Activated CD8-positive, alpha-beta memory T cell treated with anti-CD3 and anti-CD28 coated beads for 48 hours (primary cell): Measurements from ENCODE around the gene POU4F2.

ENCODE experiments used
- DNase-seq, 3 experiments: peaks; one replicate each; pipeline ENCODE4 v3.0.0-alpha.2; 2020; ENCODE audit warnings: low read depth in 2 of 3, low spot score in 2 of 3

The POU4F2 gene

DNA sequence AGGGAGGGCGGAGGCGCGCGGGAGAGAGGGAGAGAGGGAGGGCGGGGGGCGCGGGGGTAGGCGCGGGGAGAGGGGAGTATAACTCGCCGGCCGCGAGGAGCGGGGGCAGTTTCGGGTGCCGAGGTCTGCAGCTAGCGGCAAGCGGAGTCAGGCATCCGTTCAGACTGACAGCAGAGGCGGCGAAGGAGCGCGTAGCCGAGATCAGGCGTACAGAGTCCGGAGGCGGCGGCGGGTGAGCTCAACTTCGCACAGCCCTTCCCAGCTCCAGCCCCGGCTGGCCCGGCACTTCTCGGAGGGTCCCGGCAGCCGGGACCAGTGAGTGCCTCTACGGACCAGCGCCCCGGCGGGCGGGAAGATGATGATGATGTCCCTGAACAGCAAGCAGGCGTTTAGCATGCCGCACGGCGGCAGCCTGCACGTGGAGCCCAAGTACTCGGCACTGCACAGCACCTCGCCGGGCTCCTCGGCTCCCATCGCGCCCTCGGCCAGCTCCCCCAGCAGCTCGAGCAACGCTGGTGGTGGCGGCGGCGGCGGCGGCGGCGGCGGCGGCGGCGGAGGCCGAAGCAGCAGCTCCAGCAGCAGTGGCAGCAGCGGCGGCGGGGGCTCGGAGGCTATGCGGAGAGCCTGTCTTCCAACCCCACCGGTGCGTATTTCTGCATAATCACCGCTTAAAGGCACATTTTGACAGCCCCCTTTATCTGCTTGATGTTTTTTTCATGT is at the start of gene POU4F2:
Gene POU4F2 (plus strand): TSS at position 108 of the 720 bp plus-strand sequence. CDS start 248 bp downstream, at position 356.
- DNase-seq: no peak

DNA sequence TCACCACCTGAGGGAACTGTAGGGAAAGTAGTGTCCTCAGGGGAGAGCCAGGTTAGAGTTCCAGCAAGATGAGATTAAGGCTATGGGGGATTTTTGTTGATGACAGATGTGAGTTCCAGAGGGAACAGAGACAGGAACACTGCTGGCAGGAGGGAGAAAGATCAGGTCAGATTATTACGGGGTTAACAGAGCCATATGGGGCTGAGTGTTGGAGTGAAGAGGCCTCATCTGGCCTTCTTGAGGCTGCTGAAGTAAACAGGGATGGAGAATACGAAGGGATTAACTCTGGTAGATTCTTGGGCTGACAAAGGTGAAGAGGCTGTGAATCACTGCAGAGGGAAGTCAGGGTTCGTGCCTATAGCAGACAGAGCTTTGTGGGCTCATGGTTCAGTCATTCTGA is 47.9 kb upstream of the POU4F2 start:
- no peak for DNase-seq

DNA sequence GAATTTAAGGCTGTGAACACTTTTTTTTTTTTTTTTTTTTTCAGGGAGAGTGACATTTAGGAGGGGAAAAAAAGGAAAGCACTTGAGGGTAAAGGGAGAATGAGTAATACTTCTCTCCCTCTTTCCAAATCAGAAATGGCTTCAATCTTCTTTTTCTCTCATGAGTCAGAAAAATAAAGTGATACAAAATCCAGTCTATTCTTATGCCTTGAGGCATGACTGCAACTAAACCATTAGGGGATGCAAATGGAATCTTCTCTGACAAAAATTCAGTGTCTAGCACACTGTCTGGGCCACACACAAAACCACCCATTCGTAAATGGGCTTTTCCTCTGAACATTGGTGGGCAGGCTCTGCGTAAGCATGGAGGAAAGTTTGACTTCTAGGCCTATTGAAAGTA is 46.7 kb upstream of the POU4F2 start:
- DNase-seq: no peak

DNA sequence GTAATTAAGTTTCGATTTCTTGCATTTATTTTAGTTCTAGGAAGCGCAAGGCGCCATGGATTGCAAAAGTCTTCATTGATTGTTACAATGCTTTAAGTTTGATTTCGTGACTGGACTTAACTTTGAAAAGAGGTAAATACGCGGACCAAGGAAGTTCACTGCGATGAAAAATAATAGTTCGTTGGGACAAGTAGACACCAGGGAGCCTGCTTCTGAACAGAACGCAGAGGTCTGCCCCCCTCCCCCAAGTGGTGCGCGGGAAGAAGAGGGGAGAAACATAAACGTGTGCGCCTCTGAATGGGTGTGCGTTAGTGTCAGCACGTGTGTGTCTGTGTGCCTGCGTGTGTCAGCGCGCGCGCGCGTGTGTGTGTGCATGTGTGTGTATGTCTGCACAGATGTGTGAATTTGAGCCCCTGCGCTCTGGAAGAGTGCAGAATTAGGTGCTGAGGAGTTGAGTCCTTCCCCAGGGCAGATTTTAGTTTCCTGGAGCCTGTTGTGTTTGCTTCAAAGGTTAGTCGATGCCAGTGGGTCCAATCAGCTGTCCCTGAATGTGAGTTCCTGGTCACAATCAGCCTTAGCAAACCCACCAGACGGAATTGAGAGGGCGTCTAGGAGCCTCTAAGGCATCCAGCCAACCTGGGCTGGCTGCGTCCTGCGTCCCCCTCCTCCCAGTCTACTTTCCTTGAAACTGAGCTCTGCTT is 5.8 kb upstream of the POU4F2 start:
- DNase-seq: no peak

GRCh38 chr4:146633471-146633800 is 5.3 kb upstream of the POU4F2 start:
- no peak for DNase-seq

- no peak for DNase-seq
These were observed 3.9 kb upstream of the POU4F2 start for GRCh38 chr4:146634825-146635224.

DNA sequence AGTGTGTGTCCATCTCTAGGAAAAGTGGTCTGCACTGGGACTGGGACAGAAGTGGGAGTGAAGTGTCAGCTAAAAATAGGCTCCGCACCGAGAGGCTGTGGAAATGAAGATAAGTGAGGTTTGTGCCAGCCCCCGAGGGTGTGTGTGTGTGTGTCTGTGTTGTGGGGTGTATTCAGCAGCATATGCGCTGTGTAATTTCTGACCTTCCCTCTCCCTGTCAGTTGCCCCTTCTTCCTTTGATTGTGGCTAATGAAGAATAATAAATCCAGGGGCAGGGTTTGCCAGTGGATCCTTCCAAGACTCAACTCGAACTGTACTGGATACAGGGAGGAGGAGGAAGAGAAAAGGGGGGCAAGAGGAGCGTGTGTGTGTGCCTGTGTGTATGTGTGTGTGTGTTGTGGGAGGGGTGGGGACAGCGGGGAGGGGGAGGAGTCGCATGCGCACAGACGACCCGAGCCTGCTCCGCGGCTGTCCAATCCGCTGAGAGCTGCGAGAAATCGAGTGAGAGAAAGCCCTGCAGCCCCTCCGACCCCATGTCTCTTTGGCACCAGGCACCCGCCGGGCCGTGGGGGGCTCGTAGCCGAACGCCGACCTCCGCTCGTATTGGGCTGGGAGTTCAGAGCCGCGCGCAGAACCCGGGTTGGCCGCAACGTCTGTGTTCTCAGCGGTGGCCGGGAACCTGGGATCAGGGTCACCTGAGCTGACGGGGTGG is 916 bp upstream of the POU4F2 start:
- DNase-seq: no peak

- no peak for DNase-seq
These were observed 334 bp upstream of the POU4F2 start for GRCh38 chr4:146638333-146638785.

DNA sequence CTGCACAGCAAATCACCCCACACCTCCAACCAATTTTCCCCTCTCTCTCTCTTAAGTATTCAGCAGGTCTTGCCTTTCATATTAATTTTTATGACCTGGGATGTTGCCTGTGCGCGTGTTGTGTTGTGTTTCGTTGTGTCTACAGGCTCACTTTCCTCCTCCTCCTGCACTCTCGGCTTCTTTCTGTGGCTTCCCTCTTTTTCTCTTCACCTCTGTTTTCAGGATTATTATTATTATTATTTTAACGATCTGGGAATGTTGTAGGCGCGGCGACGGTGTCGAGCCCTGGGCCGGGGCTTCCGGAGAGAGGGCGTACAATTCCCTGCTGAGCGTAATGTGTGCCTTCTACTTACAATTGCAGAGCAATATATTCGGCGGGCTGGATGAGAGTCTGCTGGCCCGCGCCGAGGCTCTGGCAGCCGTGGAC is 826 bp downstream of the POU4F2 start:
- no peak for DNase-seq

DNA sequence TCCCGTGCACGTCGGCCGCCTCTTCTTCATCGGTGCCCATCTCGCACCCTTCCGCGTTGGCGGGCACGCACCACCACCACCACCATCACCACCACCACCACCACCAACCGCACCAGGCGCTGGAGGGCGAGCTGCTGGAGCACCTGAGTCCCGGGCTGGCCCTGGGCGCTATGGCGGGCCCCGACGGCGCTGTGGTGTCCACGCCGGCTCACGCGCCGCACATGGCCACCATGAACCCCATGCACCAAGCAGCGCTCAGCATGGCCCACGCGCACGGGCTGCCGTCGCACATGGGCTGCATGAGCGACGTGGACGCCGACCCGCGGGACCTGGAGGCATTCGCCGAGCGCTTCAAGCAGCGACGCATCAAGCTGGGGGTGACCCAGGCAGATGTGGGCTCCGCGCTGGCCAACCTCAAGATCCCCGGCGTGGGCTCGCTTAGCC is 1.4 kb downstream of the POU4F2 start:
- DNase-seq: no peak

GRCh38 chr4:146640465-146641061 is 1.9 kb downstream of the POU4F2 start:
- no peak for DNase-seq

DNA sequence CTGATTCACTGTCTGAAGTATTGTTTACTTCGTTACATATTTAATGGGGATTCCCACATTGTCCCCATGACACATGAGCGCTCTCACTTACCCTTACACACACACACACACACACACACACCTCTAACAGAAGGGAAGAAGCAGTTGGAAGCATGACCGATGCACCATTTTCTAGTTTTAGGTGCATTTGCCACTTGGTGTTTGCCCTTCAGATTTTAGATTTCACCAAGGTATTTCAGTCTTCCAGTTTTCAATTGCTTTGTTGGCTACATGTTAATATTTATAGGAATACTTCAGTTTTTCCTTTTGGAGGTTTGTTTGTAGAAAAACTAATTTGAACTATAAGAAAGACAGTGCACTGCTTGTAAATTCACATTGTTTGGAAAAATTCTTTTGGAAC is 3.1 kb downstream of the POU4F2 start:
- DNase-seq: no peak

- DNase-seq: no peak
These were observed 5.2 kb downstream of the POU4F2 start for GRCh38 chr4:146643812-146644401.

GRCh38 chr4:146645921-146646320 is 7.2 kb downstream of the POU4F2 start:
- DNase-seq: no peak

DNA sequence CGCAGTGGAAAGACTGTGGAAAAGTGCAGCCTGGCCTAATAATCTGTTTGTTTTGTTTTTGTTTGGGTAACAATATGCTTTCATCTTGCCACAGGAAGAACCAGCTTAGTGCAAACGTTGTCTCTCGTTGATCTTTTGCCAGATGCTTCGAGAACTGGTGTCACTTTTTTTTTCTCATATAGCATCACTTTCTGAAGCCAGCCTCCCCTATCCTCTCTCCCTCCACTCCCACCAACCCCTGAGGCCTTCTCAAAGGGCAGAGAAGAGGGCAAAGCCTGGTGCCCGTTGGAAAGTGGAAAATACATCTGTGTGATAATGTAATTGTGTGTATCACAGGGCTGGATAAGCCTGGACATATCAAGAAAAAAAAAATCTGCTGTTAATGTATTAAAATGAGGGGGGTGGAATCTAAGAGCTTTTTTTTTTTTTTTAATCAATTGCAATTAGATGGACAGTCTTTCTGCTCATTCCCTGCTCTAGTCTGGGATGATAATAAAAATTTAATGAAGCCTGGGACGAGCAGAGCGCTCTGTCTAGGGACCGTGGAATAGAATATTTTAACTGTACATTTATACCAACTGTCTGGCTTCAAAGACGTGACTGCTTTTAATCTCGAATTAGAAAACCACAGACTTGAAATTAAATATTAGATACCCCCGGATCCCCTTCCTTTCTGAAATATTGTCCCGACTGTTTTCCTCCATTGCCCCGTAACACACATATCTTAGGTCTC is 8.1 kb downstream of the POU4F2 start:
- DNase-seq: no peak

DNA sequence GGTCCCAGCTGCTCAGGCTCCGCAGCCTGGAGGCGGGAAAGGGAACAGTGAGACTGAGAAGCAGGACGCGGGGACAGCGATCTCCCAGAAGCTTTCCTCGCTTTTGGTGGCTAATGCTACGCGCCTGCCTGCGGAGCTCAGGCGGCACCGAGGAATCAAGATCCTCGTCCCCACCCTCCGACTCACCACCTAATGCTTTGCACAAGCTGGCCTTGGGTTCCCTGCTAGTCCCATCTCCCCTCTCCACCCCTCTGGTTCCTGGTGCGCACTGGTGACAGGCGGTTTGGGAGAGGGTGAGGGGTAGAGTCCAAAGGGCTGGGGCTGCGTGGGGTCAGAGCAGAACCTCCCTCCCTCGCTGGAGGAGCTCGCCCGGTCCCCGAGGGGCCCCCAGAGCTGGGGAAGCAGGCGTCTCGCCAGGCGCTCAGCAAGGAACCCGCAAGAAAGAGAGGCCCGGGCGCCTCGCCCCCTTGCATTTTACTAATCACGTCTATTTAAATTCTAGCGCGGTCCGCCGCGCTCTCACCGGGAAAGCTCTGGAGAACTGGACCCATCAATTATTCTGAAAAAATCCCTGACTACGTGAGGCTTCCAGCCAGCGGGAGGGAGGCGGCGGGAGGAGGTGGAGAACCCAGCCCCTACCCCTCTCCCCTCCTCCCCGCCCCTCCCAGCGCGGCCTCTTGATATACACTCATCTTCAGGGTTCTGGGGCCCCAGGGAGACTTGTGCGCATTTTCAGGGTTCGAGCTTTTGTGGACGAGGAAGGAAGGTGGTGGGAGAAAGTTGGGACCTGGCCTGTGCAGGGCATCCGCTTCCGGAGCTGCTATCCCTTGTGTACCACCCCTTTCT is 9.1 kb downstream of the POU4F2 start:
- no peak for DNase-seq

DNA sequence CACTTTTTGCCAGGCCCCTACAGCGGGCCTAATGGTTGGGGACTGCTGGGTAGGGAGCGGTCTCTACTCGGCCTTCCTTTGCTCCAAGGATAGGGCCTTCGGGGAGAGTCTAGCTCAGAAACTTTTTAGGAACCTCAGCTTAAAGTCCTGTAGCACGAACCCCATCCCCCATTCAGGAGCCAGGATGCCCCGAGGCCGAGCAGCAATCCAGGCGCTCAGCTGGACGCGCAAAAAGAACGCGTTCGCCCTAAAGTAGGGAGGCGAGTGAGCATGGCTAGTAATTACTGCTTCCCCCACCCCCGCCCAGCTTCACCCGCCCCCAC is 9.7 kb downstream of the POU4F2 start:
- DNase-seq: no peak

DNA sequence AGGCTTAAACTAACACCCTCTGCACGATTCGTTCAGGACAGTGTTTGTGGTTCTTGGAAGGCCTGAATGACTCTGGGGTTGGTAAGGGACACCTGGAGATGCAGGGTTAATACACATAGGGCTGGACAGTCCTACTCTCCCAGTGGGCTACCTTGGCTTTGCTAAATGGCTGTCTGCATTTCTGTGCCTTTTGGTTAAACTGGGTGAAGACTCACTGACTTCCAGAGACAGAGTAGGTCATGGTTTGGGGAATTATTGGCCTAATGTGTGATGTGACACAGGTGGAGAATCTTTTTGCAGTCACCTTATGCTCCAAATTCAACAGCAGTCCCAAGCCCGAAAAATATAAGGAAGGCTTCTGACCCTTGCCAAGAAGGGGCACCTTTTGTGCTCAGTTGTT is 10.5 kb downstream of the POU4F2 start:
- DNase-seq: no peak

GRCh38 chr4:146650034-146650433 is 11.3 kb downstream of the POU4F2 start:
- no peak for DNase-seq
